ENCODE measurements around the gene KBTBD3. TPM values are rescaled to one million over a fixed set of nuclear protein-coding genes. Genes with fewer than 3 reads are reported as not detected.

The KBTBD3 gene
- total and polyA plus RNA-seq, 2 experiments from 2014 or later: 1.9 to 13.7 TPM

Other genes with a start within 250 kb of the KBTBD3 start
- gene MSANTD4, start 55.1 kb downstream of the KBTBD3 start, total RNA-seq (2014; rRNA removed; shearing (Covaris generic)): 19.9 and 31.1 TPM in 2 replicates
- gene MSANTD4, start 55.1 kb downstream of the KBTBD3 start, polyA plus RNA-seq (2016; fragmentation: Nextera tagmentation; extraction: Ambion mirVana): 11.3 and 13.2 TPM in 2 replicates
- 57.4 and 62.3 TPM in 2 replicates for gene AASDHPPT, start 315 bp upstream of the KBTBD3 start, total RNA-seq (2014; rRNA removed; shearing (Covaris generic))
- gene AASDHPPT, start 315 bp upstream of the KBTBD3 start, polyA plus RNA-seq (2016; fragmentation: Nextera tagmentation; extraction: Ambion mirVana): 38.8 and 49.0 TPM in 2 replicates